Activated CD8-positive, alpha-beta memory T cell treated with anti-CD3 and anti-CD28 coated beads for 48 hours (primary cell): ENCODE measurements around the gene DMRTA2.
"Not testable (repeated sequence)": the region's sequence is repeated elsewhere in the genome, so short reads cannot be mapped to it uniquely, and the experiment has no call there.

Experiments used
- DNase-seq, 3 experiments: peaks; one replicate each; pipeline ENCODE4 v3.0.0-alpha.2; 2020; ENCODE audit warnings: low read depth in 2 of 3, low spot score in 2 of 3

The DMRTA2 gene

DNA sequence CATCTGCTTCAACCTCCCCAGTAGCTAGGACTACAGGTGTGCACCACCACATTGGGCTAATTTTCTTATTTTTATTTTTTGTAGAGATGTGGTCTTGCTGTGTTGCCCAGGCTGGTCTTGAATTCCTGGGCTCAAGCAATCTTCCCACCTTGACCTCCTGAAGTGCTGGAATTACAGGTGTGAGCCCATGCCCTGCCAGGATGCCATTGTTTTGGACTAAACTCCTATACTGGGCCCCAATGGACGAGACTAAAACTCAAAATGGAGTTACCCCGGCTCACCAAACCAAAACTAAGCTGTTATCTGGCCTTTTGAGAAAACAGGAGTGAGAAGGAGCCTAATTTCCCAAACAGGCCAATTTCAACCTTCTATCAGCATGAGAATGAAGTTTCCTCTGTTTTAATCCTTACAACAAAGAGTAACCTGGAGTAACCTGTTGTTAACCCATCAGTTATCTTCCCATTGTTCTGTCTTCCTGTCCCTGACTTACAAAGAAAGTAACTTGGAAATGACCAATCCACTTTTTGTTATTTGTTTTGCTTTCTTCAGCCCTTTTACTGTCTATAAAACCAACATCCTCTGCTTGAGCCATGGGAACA lies 29.6 kb downstream of the DMRTA2 start:
- no peak for DNase-seq

DNA sequence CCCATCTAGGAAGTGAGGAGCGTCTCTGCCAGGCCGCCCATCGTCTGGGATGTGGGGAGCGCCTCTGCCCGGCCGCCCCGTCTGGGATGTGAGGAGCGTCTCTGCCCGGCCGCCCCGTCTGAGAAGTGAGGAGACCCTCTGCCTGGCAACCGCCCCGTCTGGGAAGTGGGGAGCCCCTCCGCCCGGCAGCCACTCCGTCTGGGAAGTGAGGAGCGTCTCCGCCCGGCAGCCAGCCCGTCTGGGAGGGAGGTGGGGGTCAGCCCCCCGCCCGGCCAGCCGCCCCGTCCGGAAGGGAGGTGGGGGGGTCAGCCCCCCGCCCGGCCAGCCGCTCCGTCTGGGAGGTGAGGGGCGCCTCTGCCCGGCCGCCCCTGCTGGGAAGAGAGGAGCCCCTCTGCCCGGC lies 41.7 kb downstream of the DMRTA2 start:
- DNase-seq, result not testable (repeated sequence)

DNA sequence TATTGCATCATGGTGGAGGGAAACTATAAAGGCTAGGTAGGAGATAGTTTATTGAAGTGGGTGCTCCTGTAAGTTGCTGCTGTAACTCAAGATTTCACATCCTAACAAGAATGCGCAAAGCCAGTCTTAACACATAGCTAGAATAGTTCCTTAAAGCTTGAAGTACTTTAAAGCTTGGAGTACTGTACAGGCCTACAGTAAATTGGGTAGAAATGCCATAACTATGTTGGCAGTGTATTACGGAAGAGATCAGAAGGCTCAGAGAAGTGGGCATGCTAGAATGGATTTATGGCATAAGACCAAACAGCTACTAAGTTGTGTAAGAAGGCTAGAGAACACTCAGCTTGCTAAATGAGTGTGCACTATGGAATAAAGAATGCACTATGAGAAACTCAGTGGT lies 44.5 kb downstream of the DMRTA2 start:
- no peak for DNase-seq

DNA sequence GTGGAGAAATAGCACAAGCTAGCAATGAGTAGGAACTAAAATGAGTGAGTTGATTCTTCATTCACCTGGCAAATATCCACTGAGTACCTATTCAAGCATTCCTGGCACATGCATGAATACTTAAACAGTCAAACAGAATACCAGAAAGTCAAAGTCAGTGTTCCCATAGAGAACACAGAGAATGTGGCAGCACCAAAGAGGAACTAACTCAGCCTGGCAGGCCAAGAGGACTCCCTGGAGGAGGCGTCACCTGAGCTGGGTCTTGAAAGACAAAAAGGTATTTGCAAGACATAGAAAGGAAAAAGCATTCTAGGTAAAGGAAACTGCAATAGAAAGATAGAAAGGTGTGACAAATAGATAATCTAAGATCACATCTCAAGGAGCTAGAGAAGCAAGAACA lies 49.7 kb downstream of the DMRTA2 start:
- DNase-seq, result no peak

- DNase-seq, result no peak
Observed at GRCh38 chr1:50371749-50372148, 51.5 kb downstream of the DMRTA2 start.

- DNase-seq, result no peak
Observed at GRCh38 chr1:50369830-50370229, 53.4 kb downstream of the DMRTA2 start.

DNA sequence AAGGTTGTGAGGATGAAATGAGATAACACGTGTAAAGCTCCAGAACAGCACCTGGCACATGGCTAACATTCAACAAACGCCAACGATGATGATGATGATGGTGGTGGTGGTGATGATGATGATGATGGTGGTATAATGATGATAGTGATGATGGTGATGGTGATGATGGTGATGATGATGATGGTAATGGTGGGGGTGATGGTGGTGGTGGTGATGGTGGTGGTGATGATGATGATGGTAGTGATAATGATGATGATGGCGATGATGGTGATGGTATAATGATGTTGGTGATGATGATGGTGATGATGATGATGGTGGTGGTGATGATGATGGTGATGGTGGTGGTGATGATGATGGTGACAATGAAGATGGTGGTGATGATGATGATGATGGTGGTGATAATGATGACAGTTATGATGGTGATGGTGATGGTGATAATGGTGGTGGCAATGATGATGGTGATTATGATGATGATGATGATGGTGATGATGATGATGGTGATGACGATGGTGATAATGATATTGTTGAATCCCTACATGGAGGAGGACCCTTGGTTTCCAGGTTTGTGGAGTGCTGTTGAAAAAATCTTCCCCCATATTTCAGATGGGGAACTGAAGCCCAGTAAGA lies 54.1 kb downstream of the DMRTA2 start:
- DNase-seq, result no peak

DNA sequence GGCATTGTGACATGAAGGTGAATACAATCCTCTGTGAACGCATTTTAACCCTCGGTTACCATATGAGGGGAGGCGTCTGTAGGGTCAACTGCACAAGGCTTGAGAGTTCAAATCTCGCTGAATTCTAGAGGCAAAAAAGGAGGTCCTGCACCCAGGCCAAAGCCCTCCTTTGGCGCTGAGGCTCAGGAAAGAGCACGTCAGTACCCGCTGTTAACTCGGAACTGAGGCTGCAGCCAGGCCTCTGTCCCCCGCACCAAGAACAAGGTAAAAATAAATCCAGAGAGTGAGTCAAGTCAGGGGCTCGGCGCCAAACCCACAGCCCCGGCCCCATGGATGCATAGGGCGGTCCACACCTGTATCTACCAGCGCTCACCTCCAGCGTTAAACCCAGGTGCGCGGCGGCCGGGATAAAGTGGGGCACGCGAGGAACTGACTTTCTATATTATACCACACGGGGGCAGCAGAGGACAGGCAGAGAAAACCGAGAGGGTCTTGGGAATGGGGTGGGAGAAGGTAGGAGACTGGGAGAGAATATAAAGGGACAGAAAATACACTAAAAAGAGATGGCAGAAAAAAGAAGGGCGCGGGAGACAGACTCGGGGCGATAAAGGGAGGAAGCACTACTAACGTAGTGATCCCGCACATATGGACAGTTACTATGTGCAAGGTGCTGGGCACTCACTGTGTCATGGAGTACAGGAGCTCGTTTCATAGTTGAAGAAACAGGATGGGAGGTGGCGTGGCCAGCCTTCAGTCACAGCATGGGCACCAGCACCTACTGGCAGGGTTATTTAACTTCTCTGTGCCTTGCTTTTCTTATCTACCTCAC lies 54.9 kb downstream of the DMRTA2 start:
- peak in 2 of 3 experiments; percentile 12 to 17 for DNase-seq
